ENCODE data around the gene VANGL1. TPM values are rescaled to one million over a fixed set of nuclear protein-coding genes. Genes with fewer than 3 reads are reported as not detected.

VANGL1 gene
- total RNA-seq, 1 donor from 2014 or later: 8.0 TPM

DNA sequence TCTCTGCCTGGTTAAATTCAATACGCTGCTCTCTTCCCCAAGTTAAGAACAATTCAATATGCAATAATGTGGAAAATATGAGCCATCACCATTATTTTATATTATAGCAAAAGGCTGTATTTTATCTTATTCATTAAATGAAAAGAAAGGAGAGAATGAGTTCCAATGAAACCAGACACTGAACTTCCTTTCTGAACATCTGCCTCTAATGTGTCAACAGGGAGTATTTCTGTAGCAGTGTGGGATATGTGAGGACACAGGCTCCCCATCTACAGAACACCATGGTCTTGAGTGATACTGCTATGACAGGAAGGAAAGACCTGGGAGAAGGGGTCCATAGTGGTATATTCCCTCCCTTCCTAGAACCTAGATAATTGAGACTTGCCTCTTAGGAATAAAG, 80.5 kb downstream of the VANGL1 start:
- no peak for DNase-seq (ENCODE audit: low spot score in 2 of 2)
- TF ChIP-seq, protein P1, sequence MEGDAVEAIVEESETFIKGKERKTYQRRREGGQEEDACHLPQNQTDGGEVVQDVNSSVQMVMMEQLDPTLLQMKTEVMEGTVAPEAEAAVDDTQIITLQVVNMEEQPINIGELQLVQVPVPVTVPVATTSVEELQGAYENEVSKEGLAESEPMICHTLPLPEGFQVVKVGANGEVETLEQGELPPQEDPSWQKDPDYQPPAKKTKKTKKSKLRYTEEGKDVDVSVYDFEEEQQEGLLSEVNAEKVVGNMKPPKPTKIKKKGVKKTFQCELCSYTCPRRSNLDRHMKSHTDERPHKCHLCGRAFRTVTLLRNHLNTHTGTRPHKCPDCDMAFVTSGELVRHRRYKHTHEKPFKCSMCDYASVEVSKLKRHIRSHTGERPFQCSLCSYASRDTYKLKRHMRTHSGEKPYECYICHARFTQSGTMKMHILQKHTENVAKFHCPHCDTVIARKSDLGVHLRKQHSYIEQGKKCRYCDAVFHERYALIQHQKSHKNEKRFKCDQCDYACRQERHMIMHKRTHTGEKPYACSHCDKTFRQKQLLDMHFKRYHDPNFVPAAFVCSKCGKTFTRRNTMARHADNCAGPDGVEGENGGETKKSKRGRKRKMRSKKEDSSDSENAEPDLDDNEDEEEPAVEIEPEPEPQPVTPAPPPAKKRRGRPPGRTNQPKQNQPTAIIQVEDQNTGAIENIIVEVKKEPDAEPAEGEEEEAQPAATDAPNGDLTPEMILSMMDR (IDR thresholded peaks at IDR 0.05): no peak
- no peaks in the 10 kb centered on the region for H3K4me1 ChIP-seq
- no peaks in the 10 kb centered on the region for H3K9me3 ChIP-seq
- H3K4me3 ChIP-seq: no peak overlapping the region
- H3K27ac ChIP-seq: no peak overlapping the region
- H3K36me3 ChIP-seq: no peaks in the 10 kb centered on the region
- H3K27me3 ChIP-seq: no peaks in the 10 kb centered on the region
- intact Hi-C loops (cut with DNase I): no loop called here

DNA sequence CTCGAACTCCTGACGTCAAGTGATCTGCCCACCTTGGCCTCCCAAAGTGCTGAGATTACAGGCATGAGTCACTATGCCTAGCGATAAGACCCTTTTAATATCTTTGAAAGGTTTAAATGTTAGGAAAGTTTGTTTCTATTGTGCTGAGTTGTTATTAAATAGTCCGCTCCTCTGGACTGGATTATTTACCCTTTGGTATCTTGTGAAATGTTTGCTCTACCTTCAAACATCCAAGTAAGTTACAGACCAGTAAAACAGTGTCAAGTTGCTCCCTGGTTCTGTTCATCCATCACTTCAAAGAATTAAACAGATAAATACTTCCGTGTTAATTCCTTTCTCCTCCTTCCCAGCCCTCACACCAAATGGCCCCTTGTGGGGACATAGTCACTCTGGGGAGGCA, 82.0 kb downstream of the VANGL1 start:
- Histone ChIP-seq H3K4me3 (no peak overlapping the region), H3K27me3 (no peaks in the 10 kb centered on the region), H3K27ac (no peak overlapping the region), H3K36me3 (no peaks in the 10 kb centered on the region), H3K4me1 (no peaks in the 10 kb centered on the region), H3K9me3 (no peaks in the 10 kb centered on the region)
- TF ChIP-seq, protein P1 (IDR thresholded peaks at IDR 0.05): no peak
- no peak for DNase-seq (ENCODE audit: low spot score in 2 of 2)
- intact Hi-C loops (cut with DNase I): no loop called here

DNA sequence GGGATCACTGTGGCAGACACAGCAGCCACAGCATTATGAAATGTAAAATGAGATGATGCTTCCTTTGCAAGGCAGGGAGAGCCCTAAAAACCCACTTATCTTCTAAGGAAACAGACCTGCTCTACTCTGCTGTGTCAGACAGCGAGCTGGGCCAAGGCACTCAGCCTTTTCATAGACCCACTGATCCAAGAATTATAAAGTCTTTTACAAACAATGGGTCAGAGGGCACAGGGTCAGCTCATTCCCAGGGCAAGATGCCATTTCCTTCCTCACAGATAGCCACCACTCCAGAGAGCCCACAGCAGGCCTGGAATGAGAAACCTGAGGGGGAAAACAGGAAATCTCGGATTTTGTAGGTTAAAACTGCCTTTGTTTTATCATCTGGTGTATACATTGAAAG, 83.8 kb downstream of the VANGL1 start:
- Histone ChIP-seq H3K4me1 (no peaks in the 10 kb centered on the region), H3K4me3 (no peak overlapping the region), H3K27ac (no peak overlapping the region), H3K36me3 (no peaks in the 10 kb centered on the region), H3K9me3 (no peaks in the 10 kb centered on the region), H3K27me3 (no peaks in the 10 kb centered on the region)
- DNase-seq (ENCODE audit: low spot score in 2 of 2): no peak
- TF ChIP-seq, protein P1 (IDR thresholded peaks at IDR 0.05): no peak
- intact Hi-C loops (cut with DNase I): no loop called here

DNA sequence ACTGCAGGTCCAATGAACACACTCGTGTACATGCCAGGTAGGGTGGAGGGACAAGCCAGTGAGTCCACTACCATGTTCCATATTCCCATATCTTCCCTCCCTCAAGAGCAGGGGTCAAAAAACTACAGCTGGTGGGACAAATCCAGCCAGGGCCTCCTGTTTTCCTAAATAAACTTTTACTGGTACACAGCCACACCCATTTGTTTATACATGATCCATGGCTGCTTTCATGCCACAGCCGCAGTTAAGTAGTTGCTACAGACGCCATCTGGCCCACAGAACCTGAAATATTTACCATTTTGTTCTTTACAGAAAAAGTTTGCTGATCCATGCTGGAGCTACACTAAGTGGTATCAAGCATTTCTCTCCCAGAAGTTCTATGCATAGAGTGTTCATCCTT, 84.4 kb downstream of the VANGL1 start:
- no peak for DNase-seq (ENCODE audit: low spot score in 2 of 2)
- TF ChIP-seq, protein P1 (IDR thresholded peaks at IDR 0.05): no peak
- H3K9me3 ChIP-seq: no peaks in the 10 kb centered on the region
- no peak overlapping the region for H3K4me3 ChIP-seq
- no peaks in the 10 kb centered on the region for H3K4me1 ChIP-seq
- H3K27ac ChIP-seq: no peak overlapping the region
- no peaks in the 10 kb centered on the region for H3K36me3 ChIP-seq
- H3K27me3 ChIP-seq: no peaks in the 10 kb centered on the region
- intact Hi-C loops (cut with DNase I): no loop called here

DNA sequence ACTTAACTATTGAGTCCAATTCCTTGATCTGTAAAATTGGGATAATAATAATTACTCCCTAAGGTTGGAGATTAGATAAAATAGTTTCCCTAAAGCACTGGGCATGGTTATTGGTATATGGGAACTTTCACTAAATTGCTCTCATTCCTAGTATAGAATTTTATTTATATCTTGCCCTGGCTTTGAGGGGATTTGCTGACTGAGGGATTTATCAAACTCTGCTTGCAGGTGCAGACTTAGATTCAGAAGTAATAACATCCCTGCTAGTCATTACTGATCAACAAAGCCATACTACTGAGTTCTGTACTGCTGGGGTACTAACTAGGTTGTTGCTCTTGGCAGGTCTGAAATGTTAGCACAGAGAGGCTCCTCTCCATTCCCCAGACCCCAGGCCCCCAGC, 84.8 kb downstream of the VANGL1 start:
- Histone ChIP-seq H3K4me3 (no peak overlapping the region), H3K4me1 (no peaks in the 10 kb centered on the region), H3K9me3 (no peaks in the 10 kb centered on the region), H3K27me3 (no peaks in the 10 kb centered on the region), H3K27ac (no peak overlapping the region), H3K36me3 (no peaks in the 10 kb centered on the region)
- intact Hi-C loops (cut with DNase I): no loop called here
- no peak for DNase-seq (ENCODE audit: low spot score in 2 of 2)
- TF ChIP-seq, protein P1 (IDR thresholded peaks at IDR 0.05): no peak

DNA sequence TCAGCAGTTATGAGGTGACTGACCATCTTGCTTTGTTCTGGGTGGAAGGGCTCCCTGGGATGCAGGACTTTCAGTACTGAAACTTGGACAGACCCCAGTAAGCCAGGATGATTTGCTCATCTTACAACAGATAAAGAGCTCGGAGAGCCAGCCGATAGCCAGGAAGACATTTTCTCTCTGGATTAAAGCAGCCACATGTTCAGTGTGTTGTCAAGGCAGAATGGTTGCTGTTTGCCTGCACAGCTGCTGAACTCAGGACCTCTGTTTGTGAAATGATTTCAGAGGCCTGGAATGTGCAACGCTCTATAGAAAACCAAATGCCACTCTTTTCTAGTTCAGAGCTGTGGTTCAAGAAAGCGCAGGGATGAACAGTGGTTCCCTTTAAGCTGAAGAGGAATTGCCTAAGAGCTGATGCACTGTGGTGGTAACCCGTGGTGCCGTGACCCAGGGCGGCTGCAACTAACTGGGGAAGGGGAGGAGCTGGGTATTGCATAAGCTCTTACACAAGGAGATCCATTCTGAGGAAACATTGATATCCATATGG, 86.0 kb downstream of the VANGL1 start:
- Histone ChIP-seq H3K4me3 (no peak overlapping the region), H3K9me3 (no peaks in the 10 kb centered on the region), H3K36me3 (no peaks in the 10 kb centered on the region), H3K27me3 (no peaks in the 10 kb centered on the region), H3K27ac (peak overlapping the region; percentile 9 to 29), H3K4me1 (no peaks in the 10 kb centered on the region)
- intact Hi-C loops (cut with DNase I): no loop called here
- DNase-seq (ENCODE audit: low spot score in 2 of 2): peak; percentile 11 to 74
- TF ChIP-seq, protein P1 (IDR thresholded peaks at IDR 0.05): no peak

Measured in ascending aorta (tissue), 2 donors.